Measurements from ENCODE around the gene NUDT2.

- TF ChIP-seq CTCF (IDR thresholded peaks at IDR 0.05) (no peak), POLR2A (IDR thresholded peaks at IDR 0.05) (no peak)
These were observed 57.3 kb downstream of the NUDT2 start for GRCh38 chr9:34386656-34387055.
